MM.1S (cell line): ENCODE measurements around the gene HRK.

ENCODE experiments used
- DNase-seq: peaks from one replicate; pipeline ENCODE4 v3.0.0-alpha.2; 2015
- H2AFZ ChIP-seq: fragments of 300-600 bp; sonication (generic); 2 replicates; pipeline ENCODE4 v1.6.0; 2016; ENCODE audit warnings: antibody characterized with exemption, low read length
- H3F3A ChIP-seq: fragments of 300-600 bp; sonication (generic); 2 replicates; pipeline ENCODE4 v1.6.1; 2016; ENCODE audit warnings: mild to moderate bottlenecking, antibody characterized with exemption, low read length, moderate library complexity, mixed read lengths; ENCODE audit not compliant: insufficient read depth
- H3K27ac ChIP-seq: fragments of 300-600 bp; sonication (generic); 2 replicates; pipeline ENCODE4 v1.5.1; 2016; ENCODE audit warnings: mild to moderate bottlenecking, low read length
- H3K27me3 ChIP-seq: fragments of 300-600 bp; sonication (generic); replicated peaks from 2 replicates; pipeline ENCODE4 v1.6.0; 2016; ENCODE audit warnings: low read length; ENCODE audit not compliant: insufficient read depth
- H3K36me3 ChIP-seq: fragments of 300-600 bp; sonication (generic); replicated peaks from 2 replicates; pipeline ENCODE4 v1.6.1; 2016; ENCODE audit warnings: mild to moderate bottlenecking, low read length, mixed read lengths; ENCODE audit not compliant: insufficient read depth
- H3K4me1 ChIP-seq: fragments of 300-600 bp; sonication (generic); 2 replicates; pipeline ENCODE4 v1.6.1; 2016; ENCODE audit warnings: low read length, mixed read lengths
- H3K4me2 ChIP-seq: fragments of 300-600 bp; sonication (generic); 2 replicates; pipeline ENCODE4 v1.6.0; 2016; ENCODE audit warnings: low read depth, low read length
- H3K4me3 ChIP-seq: fragments of 300-600 bp; sonication (generic); 2 replicates; pipeline ENCODE4 v1.5.1; 2016; ENCODE audit warnings: low read length, mixed read lengths
- H3K79me2 ChIP-seq: fragments of 300-600 bp; sonication (generic); 2 replicates; pipeline ENCODE4 v1.6.1; 2016; ENCODE audit warnings: mixed run types, low read length, mixed read lengths
- H3K9ac ChIP-seq: fragments of 300-600 bp; sonication (generic); 2 replicates; pipeline ENCODE4 v1.6.1; 2016; ENCODE audit warnings: low read length, mixed read lengths
- H3K9me2 ChIP-seq: fragments of 300-600 bp; sonication (generic); replicated peaks from 2 replicates; pipeline ENCODE4 v1.6.1; 2016; ENCODE audit warnings: mild to moderate bottlenecking, low read length, mixed read lengths; ENCODE audit not compliant: insufficient read depth
- H3K9me3 ChIP-seq: fragments of 300-600 bp; sonication (generic); replicated peaks from 2 replicates; pipeline ENCODE4 v1.6.1; 2016; ENCODE audit warnings: mild to moderate bottlenecking, low read length, mixed read lengths; ENCODE audit not compliant: insufficient read depth
- H4K20me1 ChIP-seq: fragments of 300-600 bp; sonication (generic); 2 replicates; pipeline ENCODE4 v1.6.1; 2016; ENCODE audit warnings: mild to moderate bottlenecking, low read length, moderate library complexity, mixed read lengths; ENCODE audit not compliant: insufficient read depth
- CTCF ChIP-seq: fragments of 300-600 bp; sonication (generic); IDR thresholded peaks from 2 replicates; pipeline ENCODE4 v1.5.1; 2016; ENCODE audit warnings: antibody characterized with exemption, low read length, mixed read lengths
- EZH2 ChIP-seq: fragments of 300-600 bp; sonication (generic); optimal IDR thresholded peaks from 2 replicates; pipeline ENCODE3; 2017; ENCODE audit warnings: low read depth, mild to moderate bottlenecking, antibody characterized with exemption, low read length, mixed read lengths
- EZH2phosphoT487 ChIP-seq: fragments of 300-600 bp; sonication (generic); IDR thresholded peaks from 2 replicates; pipeline ENCODE4 v1.6.1; 2018; ENCODE audit warnings: antibody characterized with exemption, low read length

Gene HRK

GRCh38 chr12:116897476-116897875 lies 16.2 kb upstream of the HRK start:
- no peak overlapping the region for H3K4me2 ChIP-seq
- no peaks in the 10 kb centered on the region for H3F3A ChIP-seq
- no peak overlapping the region for H3K27ac ChIP-seq
- no peak for DNase-seq
- no peak overlapping the region for H2AFZ ChIP-seq
- H3K9me3 ChIP-seq, result no peaks in the 10 kb centered on the region
- H3K36me3 ChIP-seq, result no peaks in the 10 kb centered on the region
- H3K9me2 ChIP-seq, result no peaks in the 10 kb centered on the region
- H3K4me1 ChIP-seq, result no peaks in the 10 kb centered on the region
- H3K9ac ChIP-seq, result no peak overlapping the region
- H4K20me1 ChIP-seq, result no peaks in the 10 kb centered on the region
- no peaks in the 10 kb centered on the region for H3K27me3 ChIP-seq
- H3K79me2 ChIP-seq, result no peaks in the 10 kb centered on the region
- TF ChIP-seq EZH2, result no peak
- TF ChIP-seq EZH2phosphoT487, result no peak
- TF ChIP-seq CTCF, result no peak
- H3K4me3 ChIP-seq, result no peak overlapping the region

GRCh38 chr12:116896411-116896924 lies 15.2 kb upstream of the HRK start:
- no peaks in the 10 kb centered on the region for H3K9me2 ChIP-seq
- no peaks in the 10 kb centered on the region for H3K9me3 ChIP-seq
- no peak overlapping the region for H3K4me2 ChIP-seq
- no peaks in the 10 kb centered on the region for H3K36me3 ChIP-seq
- no peak for DNase-seq
- H3K79me2 ChIP-seq, result no peaks in the 10 kb centered on the region
- TF ChIP-seq CTCF (no peak), EZH2phosphoT487 (no peak), EZH2 (no peak)
- H3K9ac ChIP-seq, result no peak overlapping the region
- H3K4me3 ChIP-seq, result no peak overlapping the region
- no peaks in the 10 kb centered on the region for H3K4me1 ChIP-seq
- H4K20me1 ChIP-seq, result no peaks in the 10 kb centered on the region
- no peak overlapping the region for H3K27ac ChIP-seq
- no peaks in the 10 kb centered on the region for H3F3A ChIP-seq
- H2AFZ ChIP-seq, result no peak overlapping the region
- no peaks in the 10 kb centered on the region for H3K27me3 ChIP-seq

- Histone ChIP-seq H3K4me1 (no peaks in the 10 kb centered on the region), H2AFZ (no peak overlapping the region), H3K4me3 (no peak overlapping the region), H4K20me1 (no peaks in the 10 kb centered on the region), H3F3A (no peaks in the 10 kb centered on the region), H3K9ac (no peak overlapping the region), H3K79me2 (no peaks in the 10 kb centered on the region), H3K9me3 (no peaks in the 10 kb centered on the region), H3K9me2 (no peaks in the 10 kb centered on the region), H3K4me2 (no peak overlapping the region), H3K27ac (no peak overlapping the region), H3K36me3 (no peaks in the 10 kb centered on the region), H3K27me3 (no peaks in the 10 kb centered on the region)
- no peak for DNase-seq
- TF ChIP-seq CTCF, result no peak
- no peak for TF ChIP-seq EZH2
- no peak for TF ChIP-seq EZH2phosphoT487
Observed at GRCh38 chr12:116894913-116895312, 13.7 kb upstream of the HRK start.
